HG02884 (cell line): Measurements from ENCODE around the gene ATG2A.
A peak's percentile ranks its signal among the peaks of the same experiment; 100 is the strongest.

Source experiments
- ATAC-seq: cut with Tn5 transposase; IDR thresholded peaks from one replicate; pipeline ENCODE4 v1.9.1; 2021; ENCODE audit warnings: mild to moderate bottlenecking, moderate library complexity; ENCODE audit not compliant: unreplicated experiment

ATG2A gene

DNA sequence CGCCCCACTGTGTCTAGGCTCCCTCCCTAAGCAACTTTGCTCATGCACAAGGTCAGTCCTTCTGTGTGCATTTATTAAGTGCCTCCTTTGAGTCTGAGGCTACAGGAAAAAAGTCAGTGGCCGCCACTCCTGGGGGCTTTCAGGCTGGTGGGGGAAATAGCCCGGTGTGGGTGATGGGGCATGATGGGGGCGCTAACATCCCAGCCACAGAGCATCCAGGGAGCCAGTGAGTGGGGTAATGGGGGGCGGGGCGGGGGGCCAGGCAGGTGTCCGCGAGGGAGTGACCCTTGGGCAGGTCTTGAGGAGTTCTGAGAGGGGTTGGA is 28.6 kb downstream of the ATG2A start:
- no peak for ATAC-seq

DNA sequence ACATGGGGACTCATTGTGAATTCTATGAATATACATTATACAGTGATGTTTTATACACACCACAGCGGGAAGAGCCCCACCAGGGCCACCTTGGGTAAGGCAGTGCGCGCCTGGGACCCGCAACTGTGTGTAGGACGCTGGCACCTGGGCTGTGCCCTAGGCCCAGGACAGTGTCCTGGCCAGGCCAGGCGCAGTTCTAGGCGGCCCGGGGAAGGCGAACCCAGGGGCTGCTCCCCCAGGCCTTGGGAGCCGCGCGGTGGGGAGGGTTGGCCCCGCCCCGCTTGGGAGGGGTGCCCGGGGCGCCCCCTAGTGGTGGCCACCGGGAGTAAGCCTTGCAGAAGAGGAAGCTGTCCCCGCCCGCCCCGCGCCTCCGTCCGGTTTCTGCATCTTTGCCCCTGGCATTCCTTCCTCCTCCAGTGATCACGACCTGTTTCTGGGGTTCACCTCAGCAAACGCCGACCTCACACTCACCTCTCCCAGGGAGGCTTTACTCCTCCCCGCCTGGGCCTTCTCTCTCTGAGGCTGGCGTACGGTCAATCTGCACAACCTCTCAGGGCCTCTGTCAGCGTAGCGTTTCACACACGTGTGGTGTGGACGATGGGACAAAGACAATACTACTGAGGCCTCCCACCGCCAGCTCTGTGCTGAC is 29.1 kb downstream of the ATG2A start:
- no peak for ATAC-seq

DNA sequence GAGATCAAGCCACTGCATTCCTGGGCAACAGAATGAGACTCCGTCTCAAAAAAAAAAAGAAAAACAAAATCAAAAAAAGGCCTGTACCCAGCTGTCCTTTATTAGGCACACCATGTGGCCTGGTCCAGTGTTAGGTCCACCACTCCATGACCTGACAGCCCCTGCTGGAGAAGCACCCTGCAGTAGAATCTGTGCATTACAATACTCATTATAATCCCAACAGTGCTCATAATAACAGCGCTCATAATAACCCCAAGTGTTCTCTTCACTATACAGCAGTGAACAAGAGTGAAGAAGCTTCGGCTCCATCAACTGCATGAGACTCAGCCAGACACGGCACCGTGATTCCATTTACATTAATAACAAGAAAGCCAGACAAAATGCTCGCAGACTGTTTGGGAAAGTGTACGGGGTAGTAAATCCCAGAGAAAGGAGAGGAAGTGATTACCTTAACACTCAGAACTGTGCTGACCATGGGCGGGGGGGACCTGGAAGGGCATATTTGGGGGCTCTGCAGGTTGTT is 29.7 kb downstream of the ATG2A start:
- no peak for ATAC-seq

DNA sequence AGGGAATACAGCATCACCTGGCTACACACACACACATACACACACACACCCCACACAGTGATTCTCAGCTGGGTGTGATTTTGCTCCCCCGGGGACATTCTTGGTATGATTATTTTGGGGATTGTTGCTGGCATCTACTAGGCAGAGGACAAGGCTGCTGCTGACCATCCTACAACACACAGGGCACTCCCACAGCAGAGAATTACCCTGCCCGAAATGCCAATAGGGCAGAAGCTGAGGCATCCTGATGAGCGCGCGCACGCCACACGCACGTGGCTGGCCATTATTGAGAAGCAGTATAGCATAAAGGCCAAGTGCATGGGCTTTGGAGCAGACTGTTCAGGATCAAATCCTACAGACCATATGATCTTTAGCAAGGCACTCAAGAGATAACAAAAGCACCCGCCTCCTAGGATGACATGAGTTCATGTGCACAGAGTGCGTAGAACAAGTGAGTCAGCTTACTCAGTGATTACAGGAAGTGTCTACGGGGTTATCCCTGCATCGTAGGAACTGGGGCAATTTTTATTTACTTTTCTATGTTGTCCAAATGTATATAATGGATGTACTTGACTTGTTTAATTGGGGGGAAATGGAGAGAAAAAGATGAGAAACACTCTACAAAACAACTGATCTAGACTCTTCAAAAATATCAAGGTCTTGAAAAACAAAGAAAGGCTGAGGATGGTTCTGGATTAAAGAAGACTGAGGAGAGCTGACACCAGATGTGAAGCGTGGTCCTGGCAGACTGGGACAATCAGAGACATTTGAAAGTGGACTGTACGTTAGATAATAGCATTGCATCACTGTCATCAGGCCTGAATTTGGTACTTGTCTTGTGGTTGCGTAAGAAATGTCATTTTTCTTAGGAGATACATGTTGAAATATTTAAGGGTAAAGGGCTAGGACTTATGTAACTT is 31.4 kb downstream of the ATG2A start:
- ATAC-seq, result no peak

DNA sequence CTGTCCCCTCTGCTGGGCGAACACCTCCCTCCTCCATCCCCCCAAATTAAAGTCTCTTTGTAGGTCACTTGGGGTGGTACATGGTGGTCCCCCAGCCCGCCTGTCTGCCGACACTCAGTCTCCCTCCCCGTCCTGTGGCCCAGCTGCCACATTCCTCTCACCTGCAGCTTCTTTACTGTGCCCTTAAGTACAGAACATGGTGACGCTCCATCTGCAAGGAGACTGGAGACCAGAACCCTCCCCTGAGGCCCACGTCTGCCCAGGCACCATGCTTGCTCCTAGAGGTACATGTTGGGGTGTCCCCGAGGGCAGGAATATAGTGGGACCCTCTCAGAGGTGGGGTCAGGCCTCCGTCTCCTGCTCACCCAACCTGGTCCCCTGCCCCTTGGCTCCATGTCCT is 33.0 kb downstream of the ATG2A start:
- no peak for ATAC-seq

DNA sequence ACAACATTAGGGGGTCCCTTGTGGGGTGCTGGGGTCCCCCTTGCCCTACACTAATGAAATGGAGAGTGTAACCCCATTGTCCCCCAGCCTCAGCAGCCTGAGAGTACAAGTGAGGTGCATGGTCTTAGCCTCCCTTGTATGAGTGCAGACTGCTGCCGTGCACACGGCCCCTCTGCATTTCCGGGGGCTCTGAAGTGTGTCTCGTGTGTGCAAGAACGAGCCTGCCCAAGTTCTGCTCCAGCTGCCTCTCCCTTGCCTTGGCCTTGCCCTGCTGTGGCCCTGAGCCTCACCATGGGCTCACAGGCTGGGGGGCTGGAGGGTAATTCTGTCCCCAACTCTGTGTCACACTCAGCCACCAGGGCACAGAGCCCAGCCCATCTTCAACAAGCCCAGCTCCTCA is 33.4 kb downstream of the ATG2A start:
- ATAC-seq, result no peak

DNA sequence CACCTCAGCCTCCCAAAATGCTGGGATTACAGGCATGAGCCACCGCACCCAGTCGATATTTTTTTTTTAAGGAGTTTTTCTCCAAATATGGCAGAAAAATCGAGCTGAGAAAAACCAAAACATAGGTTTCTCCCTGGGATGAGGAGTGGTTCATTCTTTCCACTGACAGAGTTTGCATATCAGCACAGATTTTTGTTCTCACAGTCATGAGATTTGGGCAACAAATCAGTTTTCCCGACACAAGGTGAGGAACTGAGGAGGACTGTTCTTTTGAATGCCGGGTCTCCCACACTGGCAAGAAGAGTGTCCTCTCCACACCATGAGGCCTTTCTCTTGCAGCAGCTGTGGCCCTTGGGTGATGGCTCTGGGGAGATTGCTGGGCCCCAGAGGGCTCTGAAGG is 34.8 kb downstream of the ATG2A start:
- ATAC-seq, result no peak

DNA sequence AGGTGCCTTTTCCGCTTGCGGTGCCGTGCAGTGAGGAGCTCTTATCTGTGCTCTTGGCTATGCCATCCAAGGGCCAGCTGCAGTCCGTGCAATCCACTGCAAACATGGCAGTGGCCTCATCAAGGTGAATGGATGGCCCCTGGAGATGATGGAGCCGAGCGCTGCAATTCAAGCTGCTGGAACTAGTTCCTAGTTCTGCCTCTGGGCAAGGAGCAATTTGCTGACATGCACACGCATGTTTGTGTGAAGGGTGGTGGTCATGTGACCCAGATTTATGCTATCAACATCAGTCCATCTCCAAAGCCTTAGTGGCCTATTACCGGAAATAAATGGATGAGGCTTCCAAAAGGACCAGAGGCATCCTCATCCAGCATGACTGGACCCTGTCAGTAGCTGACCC is 35.5 kb downstream of the ATG2A start:
- no peak for ATAC-seq

DNA sequence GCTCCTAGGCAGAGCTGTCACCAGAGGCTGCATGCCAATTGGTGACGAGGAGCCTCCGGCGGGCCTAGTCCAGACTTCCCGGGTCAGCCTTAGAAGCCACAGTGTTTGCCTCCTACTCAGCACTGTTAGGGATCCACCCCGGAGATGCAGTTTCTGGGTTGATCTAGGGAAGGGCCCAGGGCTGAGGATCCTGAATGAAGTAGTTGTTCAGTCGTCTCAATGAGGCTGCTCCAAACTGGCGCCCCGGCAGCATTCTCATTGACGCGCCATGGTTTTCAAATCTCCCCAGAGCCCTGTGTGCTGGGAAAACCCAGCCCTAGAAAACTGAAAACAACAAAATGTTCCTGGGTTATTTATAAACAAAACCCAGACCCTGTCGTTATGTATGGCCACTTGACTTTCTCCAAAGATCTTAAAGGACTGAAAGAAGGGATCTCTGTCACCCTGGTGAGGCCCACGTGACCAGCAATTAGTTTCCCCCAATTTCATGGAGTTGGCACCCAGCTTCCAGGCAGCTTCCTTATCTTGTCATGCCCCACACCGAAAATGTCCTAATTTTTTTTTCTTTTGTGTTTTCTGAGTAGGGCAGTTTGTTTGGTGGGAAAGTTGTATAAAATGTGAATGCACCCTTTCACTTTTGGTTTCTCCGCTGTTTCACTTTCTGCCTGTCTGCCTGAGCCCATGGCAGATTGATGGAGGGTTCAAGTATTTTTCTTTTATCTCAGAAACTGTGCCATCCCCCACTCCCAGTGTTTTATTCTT is 36.6 kb downstream of the ATG2A start:
- no peak for ATAC-seq

DNA sequence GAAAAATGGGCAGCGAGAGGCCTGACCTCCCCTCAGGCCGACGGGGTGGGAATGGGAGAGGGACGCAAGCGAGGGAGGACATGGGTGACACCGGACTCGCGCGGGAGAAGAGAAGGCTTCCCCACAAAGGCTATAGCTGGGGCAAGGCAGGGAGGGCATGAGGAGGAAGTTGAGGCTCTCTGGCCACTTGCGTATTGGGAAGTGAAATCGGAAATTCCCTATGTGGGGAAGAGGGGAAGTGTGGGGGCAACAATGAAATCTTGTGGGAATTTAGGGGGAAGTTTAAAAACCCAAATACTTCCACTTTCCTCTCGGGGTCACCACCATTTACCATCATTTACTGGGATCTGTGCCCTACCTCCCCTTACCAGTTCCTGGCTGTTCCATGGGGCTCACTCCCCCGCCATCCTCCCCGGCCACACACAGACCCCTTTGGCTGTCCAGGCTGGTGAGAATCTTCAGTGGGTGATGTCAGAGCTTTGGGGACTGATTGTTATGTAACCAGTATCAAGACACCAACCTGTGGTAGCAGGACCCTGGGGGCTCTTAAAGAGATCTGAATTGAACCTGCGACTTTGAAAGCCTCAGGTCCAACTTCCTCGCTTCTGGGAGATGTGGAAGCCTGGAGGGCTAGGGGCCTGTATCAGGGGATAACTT is 37.6 kb downstream of the ATG2A start:
- no peak for ATAC-seq

DNA sequence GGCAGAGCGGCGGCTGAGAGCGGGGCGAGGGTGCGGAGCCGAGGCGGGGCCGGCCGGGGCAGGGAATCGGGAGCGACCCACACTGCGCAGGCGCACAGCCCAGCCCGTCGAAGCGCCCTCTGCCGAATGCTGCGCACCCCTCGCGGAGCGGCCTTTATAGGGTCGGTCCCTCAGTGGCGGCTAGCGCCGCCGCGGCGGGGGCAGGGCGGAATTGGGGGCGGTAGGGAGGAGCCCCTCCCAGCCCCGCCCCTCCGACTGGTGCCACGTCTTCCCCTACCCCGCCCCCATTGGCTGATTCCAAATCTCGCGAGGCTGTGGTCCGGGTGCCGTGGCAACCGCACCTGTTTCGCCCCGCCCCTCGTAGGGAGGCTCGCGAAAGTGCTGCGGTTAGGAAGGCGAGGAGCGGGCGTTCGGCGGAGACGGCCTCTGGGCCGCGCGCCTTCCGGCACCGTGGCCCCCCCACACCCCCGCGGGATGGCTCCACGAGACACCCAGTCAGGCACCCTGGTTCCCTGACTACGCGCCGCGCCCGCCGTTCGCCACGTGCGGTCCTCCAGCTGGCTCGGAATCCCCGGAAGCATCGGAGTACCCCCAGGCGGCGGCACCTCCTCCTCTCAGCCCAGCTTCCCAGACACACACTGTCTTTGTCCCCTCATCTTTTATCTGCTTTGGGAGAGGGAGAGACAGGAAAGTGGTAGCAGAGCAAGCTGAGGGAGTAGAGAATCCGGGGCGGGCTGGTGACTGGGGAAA is 38.3 kb downstream of the ATG2A start, which contains the start of gene EHD1:
Gene EHD1 (minus strand): TSS at position 128 of the 750 bp plus-strand sequence. CDS start 157 bp downstream, outside the sequence.
- ATAC-seq, result peak; percentile 62

DNA sequence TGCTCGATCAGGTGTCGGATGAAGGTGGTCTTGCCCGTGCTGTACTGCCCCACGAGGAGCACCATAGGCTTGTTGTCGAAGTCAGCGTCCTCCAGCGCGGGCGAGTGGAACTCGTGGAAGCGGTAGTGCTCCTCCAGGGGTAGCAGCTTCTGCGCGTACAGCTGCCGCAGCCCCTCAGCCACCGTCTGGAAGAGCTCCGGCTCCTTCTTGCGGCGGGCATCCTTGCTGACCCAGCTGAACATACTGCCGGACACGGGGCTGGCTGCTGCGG is 38.9 kb downstream of the ATG2A start:
- ATAC-seq, result no peak

DNA sequence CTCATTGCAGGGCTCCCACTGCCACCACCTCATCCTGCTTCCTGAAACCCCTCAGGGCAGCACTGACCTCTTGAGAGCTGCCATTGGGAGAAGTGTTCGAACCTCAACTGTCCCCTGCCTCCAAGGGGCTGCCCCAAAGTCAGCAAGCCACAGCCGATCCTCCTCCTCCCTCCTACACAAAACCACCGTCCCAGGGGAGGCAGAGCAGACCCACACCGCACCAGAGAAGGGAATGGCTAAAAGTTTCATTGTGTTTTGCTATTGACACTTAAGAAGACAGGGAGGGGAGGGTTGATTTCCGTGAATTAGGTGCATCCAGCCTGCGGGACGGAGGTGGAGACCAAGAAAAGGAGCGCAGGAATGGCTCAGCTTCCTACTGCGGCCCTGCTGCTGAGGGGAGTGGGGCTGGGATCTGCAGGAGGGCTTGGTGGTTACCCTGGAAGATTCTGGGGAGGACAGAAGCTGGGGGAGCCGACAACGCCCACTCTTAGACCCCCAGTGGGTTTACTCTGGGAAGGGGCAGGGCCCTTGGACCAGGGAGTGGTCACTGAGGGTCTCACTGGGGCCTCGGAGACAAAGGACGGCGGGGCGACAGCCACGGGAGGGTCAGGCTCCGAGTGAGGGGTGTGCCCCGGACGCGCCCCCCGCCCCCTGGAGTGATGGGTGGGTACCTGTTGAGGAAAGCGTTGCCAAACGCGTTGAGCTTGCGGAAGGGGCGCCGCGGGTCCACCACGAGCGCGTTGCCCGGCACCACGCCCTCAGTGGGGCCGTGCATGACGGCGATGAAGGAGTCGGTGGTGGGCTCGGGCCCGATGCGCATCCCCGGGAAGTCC is 39.4 kb downstream of the ATG2A start:
- no peak for ATAC-seq

DNA sequence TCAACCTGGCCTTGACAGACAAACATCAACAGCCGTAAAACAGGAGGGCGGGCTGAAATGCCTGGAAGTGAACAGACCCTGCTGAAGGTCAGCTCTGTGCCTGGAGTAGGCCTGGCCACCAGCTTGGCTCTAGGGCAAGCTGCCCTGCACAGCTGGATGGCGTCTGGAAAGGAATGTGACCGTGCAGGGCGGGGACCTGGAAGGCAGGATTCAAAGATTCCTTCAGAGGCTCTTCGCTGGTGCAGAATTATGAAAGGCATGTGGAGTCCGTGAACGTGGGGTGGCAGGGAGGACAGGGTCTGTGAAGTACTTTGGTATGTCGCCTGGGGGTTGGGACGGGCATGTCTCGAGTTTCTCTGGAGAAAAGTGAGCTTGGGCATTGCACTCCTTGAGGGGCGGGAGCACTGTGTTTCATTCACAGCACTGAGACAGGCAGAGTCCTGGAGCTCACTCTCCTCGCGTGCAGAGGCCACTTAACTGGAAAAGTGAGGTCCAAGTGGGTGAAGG is 40.1 kb downstream of the ATG2A start:
- ATAC-seq, result no peak

DNA sequence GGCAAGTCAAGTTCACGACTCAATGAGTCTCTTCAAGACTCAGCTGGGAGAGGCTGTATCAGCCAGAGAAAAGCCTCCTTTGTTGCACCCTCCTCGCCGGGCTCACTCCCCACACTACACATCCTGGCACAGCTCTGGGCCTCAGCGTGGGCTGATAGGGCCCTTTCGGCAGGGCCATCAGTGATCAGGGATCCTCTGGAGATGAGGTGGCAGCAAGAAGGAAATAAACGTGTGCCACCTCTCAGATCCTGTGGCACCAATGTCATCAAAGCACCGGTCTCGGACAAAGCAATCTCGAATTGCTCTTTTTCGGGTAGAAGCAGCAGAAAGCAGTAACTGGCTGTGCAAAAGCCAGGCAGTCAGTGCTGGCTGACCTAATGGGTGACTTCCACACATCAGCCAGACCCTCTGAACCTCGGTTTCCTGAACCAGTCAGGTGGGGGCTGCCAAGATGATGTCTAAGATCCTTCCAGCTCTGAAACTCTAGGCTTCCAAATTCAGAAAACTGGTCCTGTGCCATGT is 40.7 kb downstream of the ATG2A start:
- no peak for ATAC-seq

DNA sequence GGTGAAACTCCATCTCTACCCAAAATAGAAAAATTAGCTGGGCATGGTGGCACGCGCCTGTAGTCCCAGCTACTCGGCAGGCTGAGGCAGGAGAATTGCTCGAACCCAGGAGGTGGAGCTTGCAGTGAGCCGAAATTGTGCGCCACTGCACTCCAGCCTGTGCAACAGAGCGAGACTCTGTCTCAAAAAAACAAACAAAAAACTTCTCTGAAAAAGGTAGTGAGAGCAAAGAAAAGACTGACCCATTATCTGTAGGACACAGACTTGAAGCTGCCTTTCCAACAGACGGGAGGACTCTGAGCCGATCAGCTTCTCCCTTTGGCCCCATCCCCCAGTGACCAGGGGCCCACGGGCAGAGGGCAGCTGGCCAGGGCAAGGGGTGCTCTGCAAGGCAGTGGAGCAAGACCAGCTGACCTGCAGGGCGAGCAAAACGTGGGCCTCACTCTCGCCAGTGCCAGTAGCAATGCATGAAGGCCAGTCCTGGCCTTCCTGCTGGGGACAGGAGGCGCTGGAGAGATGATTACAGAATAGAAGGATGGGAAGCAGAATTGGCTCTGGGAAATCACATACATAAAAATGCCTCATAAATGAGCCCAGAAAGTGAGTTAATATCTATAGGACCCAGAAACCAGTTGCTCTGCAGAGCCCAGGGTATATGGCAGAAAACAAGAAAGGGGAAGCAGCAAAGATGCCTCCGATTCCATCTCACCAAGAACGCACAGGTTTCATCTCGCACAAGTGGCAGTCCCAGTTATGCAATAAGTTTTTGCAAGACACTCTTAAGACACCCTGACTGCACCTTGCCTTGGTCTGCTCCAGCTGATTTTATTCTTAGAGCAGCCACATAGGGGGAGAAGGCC is 41.4 kb downstream of the ATG2A start:
- no peak for ATAC-seq

DNA sequence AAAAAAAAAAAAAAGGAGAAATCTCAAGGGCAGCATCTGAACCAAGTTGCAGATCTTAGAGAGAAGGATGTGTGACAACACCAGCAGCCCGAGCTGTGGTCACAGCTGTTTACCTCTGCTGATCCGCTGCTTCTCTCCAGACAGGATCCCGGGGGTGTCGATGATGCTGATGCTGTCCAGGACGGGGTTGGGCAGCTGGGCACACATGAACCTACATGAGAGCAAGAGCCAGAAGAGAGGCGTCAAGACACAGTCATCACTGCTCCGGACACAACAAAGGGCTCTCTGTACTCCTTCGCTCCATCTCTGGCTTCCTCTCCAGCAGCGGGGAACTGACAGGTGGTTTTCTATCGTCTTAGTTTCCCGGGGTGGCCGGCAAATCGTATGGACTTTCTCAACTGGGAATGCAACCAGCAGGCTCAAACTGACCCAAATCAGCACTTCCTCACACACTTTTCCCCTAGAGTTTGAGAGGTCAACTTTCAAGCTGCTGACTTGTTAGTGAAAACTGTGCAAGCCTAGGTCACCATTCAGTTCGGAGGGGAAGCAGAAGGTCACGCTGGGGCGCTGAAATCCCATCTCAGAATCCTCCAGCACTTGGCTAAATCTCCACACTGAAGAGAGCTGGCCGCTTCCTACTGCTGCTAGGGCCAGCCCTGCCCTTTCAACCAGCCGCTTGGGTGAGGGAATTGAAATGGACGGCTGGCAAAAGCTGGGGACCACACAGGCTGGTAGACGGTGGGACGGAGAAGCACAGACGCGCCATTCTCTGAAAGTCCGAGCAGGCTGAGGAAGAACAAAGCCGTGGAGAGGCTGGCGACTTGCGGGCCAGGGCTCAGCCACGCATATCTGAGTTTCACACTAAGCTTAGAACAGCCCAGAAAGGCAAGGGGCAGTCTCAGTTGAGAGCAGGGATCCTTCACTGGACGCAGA is 42.4 kb downstream of the ATG2A start:
- ATAC-seq, result no peak
